Activated naive CD4-positive, alpha-beta T cell treated with anti-CD3 and anti-CD28 coated beads for 36 hours (primary cell): ENCODE measurements around the gene GRK5. TPM values are rescaled to one million over a fixed set of nuclear protein-coding genes. Genes with fewer than 3 reads are reported as not detected.

Source experiments
- CTCF ChIA-PET: fragments of 350-600 bp; sonication (Branson Sonifier 250); formaldehyde crosslinking; loops from one replicate; lab custom pipeline; 2021; ENCODE audit warnings: antibody characterized with exemption; lab: Charles Lee
- DNase-seq: peaks from one replicate; pipeline ENCODE4 v3.0.0-alpha.2; 2020
- H3K27ac Mint-ChIP-seq: one replicate; pipeline ENCODE4 v1.8.0; 2021; ENCODE audit warnings: mild to moderate bottlenecking, mixed read lengths
- H3K27me3 Mint-ChIP-seq: one replicate; pipeline ENCODE4 v1.8.0; 2021; ENCODE audit warnings: low read depth, mixed read lengths
- H3K36me3 Mint-ChIP-seq: one replicate; pipeline ENCODE4 v1.8.0; 2021; ENCODE audit warnings: low read depth, mixed read lengths
- H3K4me1 Mint-ChIP-seq: one replicate; pipeline ENCODE4 v1.8.0; 2021; ENCODE audit warnings: low read depth, mixed read lengths
- H3K4me3 Mint-ChIP-seq: one replicate; pipeline ENCODE4 v1.8.0; 2021; ENCODE audit warnings: mild to moderate bottlenecking, moderate library complexity, mixed read lengths
- H3K9me3 Mint-ChIP-seq: one replicate; pipeline ENCODE4 v1.8.0; 2021; ENCODE audit warnings: mixed read lengths
- intact Hi-C: fragments of 100-400 bp; cut with micrococcal nuclease; formaldehyde crosslinking; loops from one replicate; pipeline ENCODE4 v1.15.1; 2023
- total RNA-seq, 2 experiments: library from RNA; stranded (reverse); gene quantifications; one replicate each; pipeline ENCODE4 v1.2.3, GENCODE V29; 2021

GRK5 gene
- total RNA-seq, 2 experiments from 2014 or later = 27.1 to 29.7 TPM

DNA sequence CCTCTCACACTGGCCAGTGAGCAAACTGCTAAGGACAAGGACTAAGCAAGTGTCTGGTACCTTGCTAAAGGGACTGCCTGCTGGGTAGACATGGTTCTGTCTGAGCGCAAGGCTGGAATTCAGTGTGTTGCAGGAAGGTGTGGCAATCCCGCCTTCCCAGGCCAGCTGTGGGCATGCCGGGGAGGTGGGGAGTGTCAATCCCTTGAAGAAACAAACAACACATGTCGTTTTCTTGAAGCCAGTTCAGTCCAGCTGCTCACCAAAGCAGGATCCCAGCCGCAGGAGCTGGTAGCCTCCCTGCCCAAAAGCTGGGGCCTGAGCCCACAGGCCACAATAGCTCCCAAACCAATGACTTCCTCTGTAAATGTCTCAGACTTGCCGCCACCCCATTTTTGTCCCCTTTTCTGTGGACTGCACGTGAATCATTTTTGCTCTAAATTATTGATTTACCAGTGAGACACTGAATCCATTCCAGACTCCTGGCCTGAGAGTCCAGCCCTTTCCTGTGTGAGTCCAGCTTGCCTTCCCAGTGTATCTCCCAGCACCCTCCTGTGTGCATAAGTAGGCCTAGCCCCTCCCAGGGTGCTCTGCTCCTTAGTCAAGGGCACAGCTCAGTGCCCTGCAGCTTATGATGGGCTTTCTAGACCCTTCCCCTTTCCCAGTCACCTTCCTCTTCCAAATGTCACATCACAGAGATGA is 168.4 kb downstream of the GRK5 start:
- intact Hi-C loops = no loop called here
- H3K36me3 Mint-ChIP-seq = peaks cover 5% of the 10 kb centered on the region
- H3K27me3 Mint-ChIP-seq = no peaks in the 10 kb centered on the region
- CTCF ChIA-PET = no interaction called here
- H3K4me1 Mint-ChIP-seq = peaks cover 27% of the 10 kb centered on the region
- no peak overlapping the region for H3K4me3 Mint-ChIP-seq
- H3K9me3 Mint-ChIP-seq = no peaks in the 10 kb centered on the region
- H3K27ac Mint-ChIP-seq = no peak overlapping the region
- no peak for DNase-seq

DNA sequence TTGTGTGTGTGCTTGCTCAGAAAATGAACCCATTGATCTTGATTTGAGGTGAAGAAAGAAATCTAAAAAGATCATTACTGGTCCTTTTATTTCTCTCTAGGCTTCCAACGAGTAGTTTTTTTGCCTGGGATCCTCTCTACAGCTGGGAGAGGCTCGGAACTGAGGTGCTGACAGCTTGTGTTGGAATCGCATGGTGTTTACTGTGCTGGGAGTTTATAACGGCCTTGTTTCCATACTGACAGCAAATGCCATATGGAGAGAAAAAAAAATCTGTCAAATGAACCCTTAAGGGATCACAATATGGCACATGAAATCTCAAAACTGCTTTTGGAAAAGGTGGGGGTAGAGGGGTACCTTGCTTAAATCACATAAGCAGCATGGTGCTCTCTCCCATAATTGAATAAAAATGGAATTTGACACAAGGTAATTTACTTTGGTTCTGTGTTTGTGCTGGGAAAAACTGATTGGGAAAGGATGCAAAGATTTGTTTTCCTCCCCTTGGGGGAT is 170.1 kb downstream of the GRK5 start:
- CTCF ChIA-PET = no interaction called here
- intact Hi-C loops = no loop called here
- H3K9me3 Mint-ChIP-seq = no peaks in the 10 kb centered on the region
- H3K27me3 Mint-ChIP-seq = no peaks in the 10 kb centered on the region
- no peak overlapping the region for H3K4me3 Mint-ChIP-seq
- DNase-seq = no peak
- H3K36me3 Mint-ChIP-seq = peaks cover 14% of the 10 kb centered on the region
- H3K4me1 Mint-ChIP-seq = peaks cover 16% of the 10 kb centered on the region
- H3K27ac Mint-ChIP-seq = no peak overlapping the region

GRCh38 chr10:119377958-119378736 is 170.8 kb downstream of the GRK5 start:
- no peaks in the 10 kb centered on the region for H3K9me3 Mint-ChIP-seq
- CTCF ChIA-PET = no interaction called here

DNA sequence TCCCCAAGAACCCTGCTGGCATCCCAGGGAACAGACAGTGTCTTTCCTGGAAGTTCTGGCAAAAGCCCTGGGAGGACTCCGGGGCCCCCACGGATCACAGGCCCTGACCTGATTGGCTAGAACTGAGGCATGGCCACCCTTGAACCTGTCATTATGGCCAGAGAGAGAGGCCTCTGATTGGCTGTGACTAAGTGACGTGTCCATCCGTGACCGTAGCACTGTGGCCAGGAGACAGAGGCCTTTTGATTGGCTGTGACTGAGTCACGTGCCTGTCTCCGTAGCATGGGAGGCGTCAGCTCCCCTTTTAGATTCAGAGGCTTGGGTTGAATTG is 171.3 kb downstream of the GRK5 start:
- CTCF ChIA-PET = no interaction called here
- Mint-ChIP-seq H3K4me1 (peaks cover 5% of the 10 kb centered on the region), H3K27me3 (no peaks in the 10 kb centered on the region), H3K4me3 (no peak overlapping the region), H3K36me3 (peaks cover 13% of the 10 kb centered on the region), H3K9me3 (no peaks in the 10 kb centered on the region), H3K27ac (no peak overlapping the region)
- intact Hi-C loops = no loop called here
- DNase-seq = no peak

More at GRCh38 chr10:119377958-119378736, 170.8 kb downstream of the GRK5 start:
- no peaks in the 10 kb centered on the region for H3K27me3 Mint-ChIP-seq
- intact Hi-C loops = no loop called here
- no peak for DNase-seq
- no peak overlapping the region for H3K27ac Mint-ChIP-seq
- peaks cover 13% of the 10 kb centered on the region for H3K36me3 Mint-ChIP-seq
- peaks cover 11% of the 10 kb centered on the region for H3K4me1 Mint-ChIP-seq
- H3K4me3 Mint-ChIP-seq = no peak overlapping the region

GRCh38 chr10:119379466-119380071 is 172.2 kb downstream of the GRK5 start:
- H3K27ac Mint-ChIP-seq = no peak overlapping the region

GRCh38 chr10:119383174-119383856 is 175.9 kb downstream of the GRK5 start:
- no peak overlapping the region for H3K27ac Mint-ChIP-seq
- peaks cover 4% of the 10 kb centered on the region for H3K4me1 Mint-ChIP-seq
- CTCF ChIA-PET = interaction anchor here (0.7 to 1.2 kb wide), 2 partner anchors 19 to 1414 kb away, joined by 3 read pairs; no protein-coding TSS in a partner anchor
- H3K36me3 Mint-ChIP-seq = peaks cover 23% of the 10 kb centered on the region
- H3K27me3 Mint-ChIP-seq = no peaks in the 10 kb centered on the region
- intact Hi-C loops = no loop called here
- DNase-seq = no peak
- no peaks in the 10 kb centered on the region for H3K9me3 Mint-ChIP-seq
- H3K4me3 Mint-ChIP-seq = no peak overlapping the region

More at GRCh38 chr10:119379466-119380071, 172.2 kb downstream of the GRK5 start:
- Mint-ChIP-seq H3K27me3 (no peaks in the 10 kb centered on the region), H3K9me3 (no peaks in the 10 kb centered on the region), H3K4me3 (no peak overlapping the region), H3K4me1 (peaks cover 6% of the 10 kb centered on the region), H3K36me3 (peaks cover 16% of the 10 kb centered on the region)
- intact Hi-C loops = no loop called here
- CTCF ChIA-PET = no interaction called here
- DNase-seq = no peak

DNA sequence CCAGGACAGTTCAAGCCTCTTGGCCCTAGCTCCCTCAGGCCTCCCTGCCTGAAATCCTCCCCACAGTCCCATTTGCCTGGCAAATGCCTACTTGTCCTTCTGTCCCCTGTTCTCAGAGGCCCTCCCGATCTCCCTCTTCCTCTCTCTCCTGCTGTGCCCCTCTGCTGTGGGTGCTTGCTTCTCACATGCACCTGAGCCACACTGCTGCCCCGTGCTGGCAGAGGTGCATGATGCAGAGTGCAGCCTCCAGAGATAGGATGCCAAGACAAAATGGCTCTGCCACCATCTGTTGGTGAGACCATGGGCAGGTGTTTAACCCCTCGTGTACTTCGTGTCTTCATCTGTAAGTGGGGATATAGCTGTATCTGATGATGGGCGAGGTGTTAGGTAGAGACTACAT is 176.8 kb downstream of the GRK5 start:
- CTCF ChIA-PET = no interaction called here
- intact Hi-C loops = no loop called here
- no peak overlapping the region for H3K4me3 Mint-ChIP-seq
- no peaks in the 10 kb centered on the region for H3K9me3 Mint-ChIP-seq
- DNase-seq = no peak
- no peaks in the 10 kb centered on the region for H3K27me3 Mint-ChIP-seq
- H3K4me1 Mint-ChIP-seq = peaks cover 4% of the 10 kb centered on the region
- H3K27ac Mint-ChIP-seq = no peak overlapping the region
- peaks cover 27% of the 10 kb centered on the region for H3K36me3 Mint-ChIP-seq

DNA sequence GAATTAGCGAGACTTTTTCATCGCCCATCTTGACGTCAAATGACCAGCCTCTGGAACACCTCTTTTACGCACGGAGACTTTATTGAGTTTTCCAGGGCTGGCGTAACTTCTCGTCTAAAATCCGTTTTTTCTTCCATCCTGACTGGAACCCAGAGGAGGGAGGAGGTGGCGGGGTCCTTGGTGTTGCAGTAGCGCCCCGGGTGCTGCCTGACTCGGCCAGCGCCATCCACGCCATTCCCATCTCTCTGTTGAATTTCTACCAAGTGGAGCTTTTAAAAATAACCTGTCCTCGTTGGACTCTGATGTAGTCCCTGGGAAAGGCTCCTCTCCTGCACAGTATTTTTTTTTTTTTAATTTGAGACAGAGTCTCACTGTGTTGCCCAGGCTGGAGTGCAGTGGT is 179.3 kb downstream of the GRK5 start:
- H3K4me3 Mint-ChIP-seq = no peak overlapping the region
- no peak overlapping the region for H3K27ac Mint-ChIP-seq
- intact Hi-C loops = no loop called here
- peaks cover 4% of the 10 kb centered on the region for H3K4me1 Mint-ChIP-seq
- CTCF ChIA-PET = interaction anchor here (1.0 kb wide), 1 partner anchor 187 kb away, joined by 4 read pairs; no protein-coding TSS in a partner anchor
- H3K27me3 Mint-ChIP-seq = no peaks in the 10 kb centered on the region
- peaks cover 20% of the 10 kb centered on the region for H3K36me3 Mint-ChIP-seq
- no peak for DNase-seq
- no peaks in the 10 kb centered on the region for H3K9me3 Mint-ChIP-seq

- Mint-ChIP-seq H3K9me3 (no peaks in the 10 kb centered on the region), H3K27ac (no peak overlapping the region), H3K27me3 (no peaks in the 10 kb centered on the region), H3K4me1 (peaks cover 2% of the 10 kb centered on the region), H3K36me3 (peaks cover 15% of the 10 kb centered on the region), H3K4me3 (no peak overlapping the region)
- CTCF ChIA-PET = interaction anchor here (0.6 to 1.5 kb wide), 4 partner anchors 33 to 189 kb away, joined by 3 to 6 read pairs (median 4); no protein-coding TSS in a partner anchor
- intact Hi-C loops = no loop called here
- DNase-seq = no peak
Measured at GRCh38 chr10:119388849-119389345, 181.5 kb downstream of the GRK5 start.

- Mint-ChIP-seq H3K4me1 (no peaks in the 10 kb centered on the region), H3K27ac (no peak overlapping the region), H3K36me3 (peaks cover 4% of the 10 kb centered on the region), H3K27me3 (no peaks in the 10 kb centered on the region), H3K9me3 (no peaks in the 10 kb centered on the region), H3K4me3 (no peak overlapping the region)
- DNase-seq = no peak
- intact Hi-C loops = no loop called here
- CTCF ChIA-PET = no interaction called here
Measured at GRCh38 chr10:119391440-119392251, 184.3 kb downstream of the GRK5 start.

GRCh38 chr10:119393019-119393418 is 185.6 kb downstream of the GRK5 start:
- intact Hi-C loops = no loop called here
- no peaks in the 10 kb centered on the region for H3K27me3 Mint-ChIP-seq
- no peak for DNase-seq
- H3K36me3 Mint-ChIP-seq = peaks cover 4% of the 10 kb centered on the region
- no peaks in the 10 kb centered on the region for H3K9me3 Mint-ChIP-seq
- CTCF ChIA-PET = no interaction called here
- no peak overlapping the region for H3K27ac Mint-ChIP-seq
- H3K4me3 Mint-ChIP-seq = no peak overlapping the region
- H3K4me1 Mint-ChIP-seq = no peaks in the 10 kb centered on the region
